ENCODE data around the gene C1RL.

GRCh38 chr12:7061596-7061995 lies 47.4 kb downstream of the C1RL start:
- TF ChIP-seq EZH2 (IDR thresholded peaks at IDR 0.05; ENCODE audit: low read length, unreplicated experiment) (no peak), CTCF (conservative IDR thresholded peaks at IDR 0.05; ENCODE audit: low read depth, low read length) (no peak)

Data from PC-3 (cell line).